ENCODE results near the gene CA4. TPM values are rescaled to one million over a fixed set of nuclear protein-coding genes. Genes with fewer than 3 reads are reported as not detected.
A peak's percentile ranks its signal among the peaks of the same experiment; 100 is the strongest.

Gene CA4
- total RNA-seq, 1 donor from 2014 or later: 328 TPM

GRCh38 chr17:60155427-60155814 is 5.6 kb downstream of the CA4 start:
- no peak for DNase-seq (ENCODE audit: low spot score)

DNA sequence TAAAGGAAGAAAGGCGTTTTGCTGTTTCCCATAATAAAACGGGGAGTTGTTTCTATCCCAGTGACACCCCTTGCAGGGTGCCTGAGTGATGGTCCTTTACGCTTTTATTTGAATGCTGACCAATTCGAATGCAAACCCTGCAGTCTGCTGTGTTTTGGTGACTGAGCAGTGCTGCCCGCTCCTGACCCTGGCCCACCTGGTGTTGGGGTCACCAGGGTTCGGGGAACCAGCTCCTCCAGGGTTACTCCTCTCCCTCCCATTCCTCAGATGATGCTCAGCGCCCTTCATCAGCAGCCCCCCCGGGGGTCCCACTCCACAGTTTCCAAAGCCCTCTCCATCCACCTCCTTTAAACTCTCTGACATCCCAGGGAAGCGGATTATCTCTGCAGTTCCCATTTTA is 6.0 kb downstream of the CA4 start:
- no peak for DNase-seq (ENCODE audit: low spot score)

DNA sequence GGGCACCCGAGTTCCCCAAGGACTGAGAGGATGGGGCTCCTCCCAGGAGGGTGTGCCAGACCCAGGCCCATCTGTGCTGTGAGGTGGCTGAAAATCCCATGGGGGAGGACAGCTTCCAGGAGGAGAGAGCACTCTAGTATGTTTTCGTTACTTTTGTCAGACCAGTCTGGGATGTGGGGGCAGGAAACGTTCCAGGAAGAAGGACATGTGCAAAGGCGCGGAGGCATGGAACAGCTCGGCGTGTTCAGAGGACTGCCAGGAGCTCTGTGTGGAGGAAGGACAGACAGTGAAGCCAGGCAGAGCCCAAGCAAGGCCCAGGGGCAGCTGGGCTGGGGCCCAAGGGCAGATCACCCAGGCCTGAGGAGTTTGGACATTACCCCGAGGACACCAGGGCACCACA is 7.0 kb downstream of the CA4 start:
- DNase-seq (ENCODE audit: low spot score): no peak

- DNase-seq (ENCODE audit: low spot score): no peak
Measured at GRCh38 chr17:60157487-60158040, 7.8 kb downstream of the CA4 start.

DNA sequence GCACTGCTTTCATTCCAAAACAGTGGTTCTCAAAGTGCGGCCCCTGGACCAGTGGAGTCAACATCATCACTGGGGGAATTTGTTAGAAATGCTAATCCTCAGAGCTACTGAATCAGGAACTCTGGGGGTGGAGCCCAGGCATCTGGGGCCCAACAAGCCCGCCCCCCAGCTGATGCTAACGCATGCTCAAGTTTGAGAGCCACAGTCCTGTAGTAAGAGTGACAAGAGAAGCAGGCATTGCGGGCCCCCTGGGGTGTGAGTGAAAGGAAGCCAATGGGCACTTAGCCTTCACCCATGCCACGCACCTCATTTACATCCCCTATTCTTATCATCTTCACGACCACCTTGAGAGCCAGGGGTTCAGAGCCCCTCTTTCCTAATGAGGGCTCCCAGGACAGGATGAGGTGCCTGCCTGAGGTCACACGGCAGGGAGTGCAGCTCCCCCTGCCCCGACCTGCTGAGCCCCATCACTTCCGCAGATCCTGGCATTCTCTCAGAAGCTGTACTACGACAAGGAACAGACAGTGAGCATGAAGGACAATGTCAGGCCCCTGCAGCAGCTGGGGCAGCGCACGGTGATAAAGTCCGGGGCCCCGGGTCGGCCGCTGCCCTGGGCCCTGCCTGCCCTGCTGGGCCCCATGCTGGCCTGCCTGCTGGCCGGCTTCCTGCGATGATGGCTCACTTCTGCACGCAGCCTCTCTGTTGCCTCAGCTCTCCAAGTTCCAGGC is 9.1 kb downstream of the CA4 start:
- DNase-seq (ENCODE audit: low spot score): no peak

DNA sequence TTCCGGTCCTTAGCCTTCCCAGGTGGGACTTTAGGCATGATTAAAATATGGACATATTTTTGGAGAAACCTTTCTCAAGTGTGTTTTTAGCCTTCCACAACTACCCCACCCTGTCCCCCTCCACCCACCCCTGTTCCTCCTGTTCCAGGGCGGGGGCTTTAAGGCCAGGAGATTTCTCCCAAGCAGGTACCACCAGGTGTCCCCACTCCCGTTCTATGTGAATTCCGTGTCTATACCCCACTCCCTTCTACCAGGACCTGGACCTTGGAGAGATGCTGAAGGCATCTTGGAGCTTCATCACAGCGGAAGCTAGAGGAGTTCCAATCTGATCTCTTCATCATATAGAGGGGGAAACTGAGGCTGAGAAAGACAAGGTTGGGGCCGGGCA is 9.7 kb downstream of the CA4 start:
- DNase-seq (ENCODE audit: low spot score): no peak

DNA sequence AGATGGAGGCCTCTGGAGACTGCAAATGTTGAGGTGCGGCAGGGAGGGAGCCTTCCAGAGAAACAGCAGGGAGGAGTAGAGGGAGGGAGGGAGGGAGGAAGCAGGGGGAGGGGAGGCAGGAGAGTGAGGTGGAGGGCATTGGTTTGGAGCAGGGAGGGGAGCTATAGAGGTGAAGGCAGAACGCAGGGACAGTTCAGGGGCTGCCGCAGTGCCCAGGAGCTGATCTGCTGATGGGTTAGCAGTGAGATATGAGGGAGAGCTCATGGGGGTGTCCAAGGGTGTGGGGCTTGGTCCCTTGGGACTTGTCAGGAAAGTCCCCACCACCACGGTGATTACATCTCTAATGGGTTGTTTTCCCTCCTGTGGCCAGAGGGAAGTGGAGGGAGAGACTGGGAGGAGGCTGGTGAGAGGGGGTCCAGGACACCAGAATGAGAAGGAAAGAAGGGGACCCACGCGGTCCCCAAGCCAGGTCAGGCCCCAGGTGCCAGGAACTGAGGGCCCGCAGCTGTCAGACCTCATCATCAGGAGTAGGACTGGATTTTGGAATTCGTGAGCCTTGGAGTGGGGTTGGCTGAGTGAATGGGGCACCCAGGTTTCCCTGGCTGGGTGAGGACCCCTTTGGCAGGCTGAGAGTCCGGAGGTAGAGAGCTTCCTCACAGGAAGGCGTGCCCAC is 11.2 kb downstream of the CA4 start:
- no peak for DNase-seq (ENCODE audit: low spot score)

DNA sequence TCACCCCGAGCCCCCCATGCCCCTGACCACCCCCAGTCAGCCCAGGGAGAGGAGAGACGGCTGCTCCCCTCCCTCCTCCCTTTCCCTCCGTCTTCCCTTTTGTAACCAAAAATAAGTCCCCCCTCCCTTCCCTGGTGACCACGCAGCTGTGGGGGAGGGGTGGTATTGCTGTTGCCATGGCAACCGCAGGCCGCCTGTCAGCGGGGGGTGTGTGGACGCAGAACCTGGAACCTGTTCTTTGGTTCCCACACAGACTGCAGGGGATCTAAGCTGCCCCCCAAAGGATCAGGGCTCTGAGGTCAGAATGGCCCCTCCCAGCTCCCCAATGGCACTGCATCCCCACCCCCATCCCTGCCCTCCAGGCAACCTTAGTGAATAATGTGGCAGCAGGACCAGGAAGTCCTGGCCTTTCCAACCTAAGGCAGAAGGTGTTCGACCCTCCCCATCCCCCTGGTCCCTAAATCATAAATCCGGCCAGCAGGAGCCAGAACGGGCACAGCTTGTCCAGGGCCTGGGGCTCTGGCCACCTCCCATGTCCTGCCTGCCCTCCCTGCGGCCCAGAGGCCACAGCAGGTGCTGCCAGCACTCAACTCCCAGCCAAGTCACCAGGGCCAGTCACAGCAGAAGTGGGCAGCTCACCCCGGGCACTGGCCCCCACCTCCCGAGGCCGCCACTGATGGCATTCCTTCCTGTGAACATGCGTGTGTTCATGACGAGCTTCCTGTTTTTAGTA is 12.0 kb downstream of the CA4 start:
- DNase-seq (ENCODE audit: low spot score): no peak

GRCh38 chr17:60163108-60163784 is 13.5 kb downstream of the CA4 start:
- peak; percentile 49 for DNase-seq (ENCODE audit: low spot score)

DNA sequence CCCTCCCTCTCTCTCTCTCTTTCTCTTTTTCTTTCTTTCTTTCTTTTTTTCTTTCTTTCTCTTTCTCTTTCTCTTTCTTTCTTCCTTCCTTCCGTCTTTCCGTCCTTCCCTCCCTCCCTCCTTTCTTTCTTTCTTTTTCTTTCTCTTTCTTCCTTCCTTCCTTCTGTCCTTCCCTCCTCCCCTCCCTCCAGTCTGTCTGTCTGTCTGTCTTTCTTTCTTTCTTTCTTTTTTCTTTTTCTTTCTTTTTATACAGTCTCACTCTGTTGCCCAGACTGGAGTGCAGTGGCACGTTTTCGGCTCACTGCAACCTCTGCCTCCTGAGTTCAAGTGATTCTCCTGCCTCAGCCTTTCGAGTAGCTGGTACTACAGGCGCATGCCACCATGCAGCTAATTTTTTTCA is 14.4 kb downstream of the CA4 start:
- no peak for DNase-seq (ENCODE audit: low spot score)

DNA sequence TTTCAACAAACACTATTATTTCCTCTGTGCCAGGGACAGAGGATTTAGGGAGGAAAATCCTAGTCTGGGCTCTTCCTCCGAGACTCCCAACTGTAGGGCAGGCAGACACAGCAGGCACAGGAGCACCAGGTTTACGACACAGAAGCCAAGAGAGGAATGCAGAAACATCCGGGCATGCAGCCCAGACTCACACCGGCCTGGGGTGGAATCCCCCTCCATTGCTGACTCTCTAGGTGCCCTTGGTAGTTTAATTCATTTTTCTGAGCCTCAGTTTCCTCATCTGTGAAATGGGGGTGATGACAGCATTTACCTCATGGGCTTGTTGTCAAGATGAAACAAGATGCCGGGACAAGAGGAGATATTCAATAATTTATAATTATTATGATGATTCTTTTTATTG is 14.9 kb downstream of the CA4 start:
- no peak for DNase-seq (ENCODE audit: low spot score)

- DNase-seq (ENCODE audit: low spot score): no peak
Measured at GRCh38 chr17:60165223-60165622, 15.4 kb downstream of the CA4 start.

DNA sequence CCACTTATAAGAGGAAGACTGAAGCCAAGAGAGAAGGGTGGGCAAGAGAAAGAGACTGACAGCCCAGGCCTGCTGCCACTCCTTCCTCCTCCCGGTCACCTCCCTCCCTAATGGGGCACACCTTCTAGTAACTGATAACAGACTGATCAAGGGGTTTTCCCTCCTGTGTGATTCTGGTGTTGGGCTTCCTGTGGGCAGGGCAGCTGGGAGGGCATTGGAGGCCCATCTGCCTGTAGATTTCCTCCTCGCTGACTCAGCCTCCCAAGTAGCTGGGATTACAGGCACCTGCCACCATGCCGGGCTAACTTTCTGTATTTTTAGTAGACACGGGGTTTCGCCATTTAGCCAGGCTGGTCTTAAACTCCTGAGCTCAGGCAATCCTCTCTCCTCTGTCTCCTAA is 16.2 kb downstream of the CA4 start:
- peak; percentile 74 for DNase-seq (ENCODE audit: low spot score)

- peak; percentile 87 for DNase-seq (ENCODE audit: low spot score)
Measured at GRCh38 chr17:60167065-60167741, 17.4 kb downstream of the CA4 start.

DNA sequence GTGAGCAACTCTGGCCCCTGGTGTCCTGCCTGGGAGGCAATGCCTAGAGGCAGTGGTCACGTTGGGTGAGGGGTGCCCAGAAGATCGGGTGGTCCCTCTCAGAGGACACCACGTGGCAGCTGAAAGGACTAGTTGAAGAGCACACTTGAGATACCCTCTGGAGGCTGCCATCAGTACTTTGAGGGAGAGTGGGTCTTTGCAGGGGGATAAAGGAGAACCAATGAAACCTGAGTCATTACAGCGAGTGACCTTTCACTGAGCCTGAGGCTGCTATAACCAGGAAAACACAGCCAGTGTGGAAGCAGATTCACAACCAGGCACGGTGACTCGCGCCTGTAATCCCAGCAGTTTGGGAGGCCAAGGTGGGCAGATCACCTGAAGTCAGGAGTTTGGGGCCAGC is 18.9 kb downstream of the CA4 start:
- no peak for DNase-seq (ENCODE audit: low spot score)

DNA sequence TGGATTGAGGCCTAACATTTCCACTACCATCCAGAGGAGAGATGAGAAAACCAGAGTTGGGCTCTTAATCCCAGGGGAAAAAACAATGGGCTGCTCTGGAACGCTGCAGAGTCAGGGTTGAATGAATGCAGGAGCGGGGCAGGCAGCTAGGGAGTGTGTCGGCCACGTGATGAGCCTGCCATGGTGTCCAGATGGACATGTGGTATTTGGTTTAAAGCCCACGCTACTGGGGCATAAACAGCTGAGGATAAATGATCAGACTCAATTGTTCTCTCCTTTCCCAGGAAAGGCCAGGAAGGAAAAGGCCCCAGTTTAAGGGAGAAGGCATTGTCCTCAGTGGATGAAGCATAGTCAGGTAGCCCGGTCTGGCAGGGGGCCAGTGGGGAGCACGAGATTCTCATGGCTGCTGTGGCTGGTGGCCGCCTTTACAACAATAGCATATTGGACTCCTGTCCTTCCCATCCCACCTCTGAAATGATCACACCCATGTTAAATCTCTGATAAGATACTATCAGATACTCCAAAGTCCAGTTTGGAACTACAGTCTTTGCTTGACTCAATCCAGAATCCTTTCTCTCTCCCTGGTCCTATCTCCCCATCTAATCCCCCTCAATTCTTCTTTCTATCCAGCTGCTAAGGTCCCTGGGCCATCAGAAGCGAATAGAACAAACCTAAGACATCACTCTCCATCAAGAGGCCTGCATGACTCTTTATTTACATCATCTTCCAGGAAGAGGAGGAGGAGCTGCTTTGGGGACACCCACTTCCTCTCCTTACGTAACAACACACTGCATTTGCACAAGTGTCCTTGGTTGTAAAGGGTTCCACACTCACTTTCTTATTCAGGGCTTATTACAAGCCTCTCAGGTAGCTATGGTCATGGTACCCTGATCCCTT is 20.4 kb downstream of the CA4 start:
- DNase-seq (ENCODE audit: low spot score): peak; percentile 87

- DNase-seq (ENCODE audit: low spot score): peak; percentile 54
Measured at GRCh38 chr17:60170835-60171752, 21.3 kb downstream of the CA4 start.

- DNase-seq (ENCODE audit: low spot score): no peak
Measured at GRCh38 chr17:60171753-60172079, 21.9 kb downstream of the CA4 start.

DNA sequence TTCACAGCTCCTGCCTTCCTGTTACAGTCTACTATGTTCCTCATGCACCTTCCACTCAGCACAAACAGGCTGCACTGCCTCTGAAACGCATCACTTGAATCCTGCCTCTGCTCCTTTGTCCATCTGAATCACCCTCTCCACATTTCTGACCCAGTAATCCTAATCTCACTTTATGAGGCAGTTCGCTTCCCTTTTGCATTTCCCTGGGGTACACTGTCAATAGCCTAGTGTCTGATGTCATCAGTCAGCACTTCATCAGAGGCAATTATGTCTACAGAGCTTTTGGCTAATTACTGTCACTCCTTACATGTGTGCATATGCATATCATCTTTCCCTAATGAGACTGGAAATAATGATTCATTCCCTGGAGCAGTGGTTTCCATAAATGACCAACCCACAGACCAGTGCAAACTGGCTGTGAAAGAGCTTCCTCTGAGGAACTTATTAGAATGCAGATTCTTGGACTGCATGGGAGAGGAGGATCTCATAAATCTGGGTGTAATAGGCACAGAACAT is 23.6 kb downstream of the CA4 start:
- no peak for DNase-seq (ENCODE audit: low spot score)
